ENCODE results near the gene HLA-DQA1. TPM values are rescaled to one million over a fixed set of nuclear protein-coding genes. Genes with fewer than 3 reads are reported as not detected.
"Not testable (repeated sequence)": the region's sequence is repeated elsewhere in the genome, so short reads cannot be mapped to it uniquely, and the experiment has no call there.

HLA-DQA1 gene
- total and polyA plus RNA-seq, 2 experiments from 2014 or later = 0.42 TPM; not detected in 1

DNA sequence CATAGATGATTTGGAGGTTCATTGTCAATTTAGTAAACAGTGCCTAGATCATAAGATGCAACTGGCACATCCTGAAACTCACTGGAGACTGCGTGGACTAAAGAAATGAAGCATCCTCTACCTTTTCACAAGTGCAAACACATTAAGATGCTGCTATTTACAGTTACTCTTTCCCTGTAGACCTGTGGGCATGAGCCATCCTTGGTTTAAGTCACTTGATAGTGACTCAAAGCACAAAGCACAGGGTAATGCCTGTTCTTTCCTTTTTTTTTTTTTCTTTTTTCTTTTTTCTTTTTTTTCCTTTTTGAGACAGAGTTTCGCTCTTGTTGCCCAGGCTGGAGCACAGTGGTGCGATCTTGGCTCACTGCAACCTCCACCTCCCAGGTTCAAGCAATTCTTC, 10.0 kb upstream of the HLA-DQA1 start (continued):
- TF ChIP-seq, protein P1, sequence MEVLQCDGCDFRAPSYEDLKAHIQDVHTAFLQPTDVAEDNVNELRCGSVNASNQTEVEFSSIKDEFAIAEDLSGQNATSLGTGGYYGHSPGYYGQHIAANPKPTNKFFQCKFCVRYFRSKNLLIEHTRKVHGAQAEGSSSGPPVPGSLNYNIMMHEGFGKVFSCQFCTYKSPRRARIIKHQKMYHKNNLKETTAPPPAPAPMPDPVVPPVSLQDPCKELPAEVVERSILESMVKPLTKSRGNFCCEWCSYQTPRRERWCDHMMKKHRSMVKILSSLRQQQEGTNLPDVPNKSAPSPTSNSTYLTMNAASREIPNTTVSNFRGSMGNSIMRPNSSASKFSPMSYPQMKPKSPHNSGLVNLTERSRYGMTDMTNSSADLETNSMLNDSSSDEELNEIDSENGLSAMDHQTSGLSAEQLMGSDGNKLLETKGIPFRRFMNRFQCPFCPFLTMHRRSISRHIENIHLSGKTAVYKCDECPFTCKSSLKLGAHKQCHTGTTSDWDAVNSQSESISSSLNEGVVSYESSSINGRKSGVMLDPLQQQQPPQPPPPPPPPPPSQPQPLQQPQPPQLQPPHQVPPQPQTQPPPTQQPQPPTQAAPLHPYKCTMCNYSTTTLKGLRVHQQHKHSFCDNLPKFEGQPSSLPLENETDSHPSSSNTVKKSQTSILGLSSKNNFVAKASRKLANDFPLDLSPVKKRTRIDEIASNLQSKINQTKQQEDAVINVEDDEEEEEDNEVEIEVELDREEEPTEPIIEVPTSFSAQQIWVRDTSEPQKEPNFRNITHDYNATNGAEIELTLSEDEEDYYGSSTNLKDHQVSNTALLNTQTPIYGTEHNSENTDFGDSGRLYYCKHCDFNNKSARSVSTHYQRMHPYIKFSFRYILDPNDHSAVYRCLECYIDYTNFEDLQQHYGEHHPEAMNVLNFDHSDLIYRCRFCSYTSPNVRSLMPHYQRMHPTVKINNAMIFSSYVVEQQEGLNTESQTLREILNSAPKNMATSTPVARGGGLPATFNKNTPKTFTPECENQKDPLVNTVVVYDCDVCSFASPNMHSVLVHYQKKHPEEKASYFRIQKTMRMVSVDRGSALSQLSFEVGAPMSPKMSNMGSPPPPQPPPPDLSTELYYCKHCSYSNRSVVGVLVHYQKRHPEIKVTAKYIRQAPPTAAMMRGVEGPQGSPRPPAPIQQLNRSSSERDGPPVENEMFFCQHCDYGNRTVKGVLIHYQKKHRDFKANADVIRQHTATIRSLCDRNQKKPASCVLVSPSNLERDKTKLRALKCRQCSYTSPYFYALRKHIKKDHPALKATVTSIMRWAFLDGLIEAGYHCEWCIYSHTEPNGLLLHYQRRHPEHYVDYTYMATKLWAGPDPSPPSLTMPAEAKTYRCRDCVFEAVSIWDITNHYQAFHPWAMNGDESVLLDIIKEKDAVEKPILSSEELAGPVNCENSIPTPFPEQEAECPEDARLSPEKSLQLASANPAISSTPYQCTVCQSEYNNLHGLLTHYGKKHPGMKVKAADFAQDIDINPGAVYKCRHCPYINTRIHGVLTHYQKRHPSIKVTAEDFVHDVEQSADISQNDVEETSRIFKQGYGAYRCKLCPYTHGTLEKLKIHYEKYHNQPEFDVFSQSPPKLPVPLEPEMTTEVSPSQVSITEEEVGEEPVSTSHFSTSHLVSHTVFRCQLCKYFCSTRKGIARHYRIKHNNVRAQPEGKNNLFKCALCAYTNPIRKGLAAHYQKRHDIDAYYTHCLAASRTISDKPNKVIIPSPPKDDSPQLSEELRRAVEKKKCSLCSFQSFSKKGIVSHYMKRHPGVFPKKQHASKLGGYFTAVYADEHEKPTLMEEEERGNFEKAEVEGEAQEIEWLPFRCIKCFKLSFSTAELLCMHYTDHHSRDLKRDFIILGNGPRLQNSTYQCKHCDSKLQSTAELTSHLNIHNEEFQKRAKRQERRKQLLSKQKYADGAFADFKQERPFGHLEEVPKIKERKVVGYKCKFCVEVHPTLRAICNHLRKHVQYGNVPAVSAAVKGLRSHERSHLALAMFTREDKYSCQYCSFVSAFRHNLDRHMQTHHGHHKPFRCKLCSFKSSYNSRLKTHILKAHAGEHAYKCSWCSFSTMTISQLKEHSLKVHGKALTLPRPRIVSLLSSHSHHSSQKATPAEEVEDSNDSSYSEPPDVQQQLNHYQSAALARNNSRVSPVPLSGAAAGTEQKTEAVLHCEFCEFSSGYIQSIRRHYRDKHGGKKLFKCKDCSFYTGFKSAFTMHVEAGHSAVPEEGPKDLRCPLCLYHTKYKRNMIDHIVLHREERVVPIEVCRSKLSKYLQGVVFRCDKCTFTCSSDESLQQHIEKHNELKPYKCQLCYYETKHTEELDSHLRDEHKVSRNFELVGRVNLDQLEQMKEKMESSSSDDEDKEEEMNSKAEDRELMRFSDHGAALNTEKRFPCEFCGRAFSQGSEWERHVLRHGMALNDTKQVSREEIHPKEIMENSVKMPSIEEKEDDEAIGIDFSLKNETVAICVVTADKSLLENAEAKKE (CRISPR knock-in tag; IDR thresholded peaks at IDR 0.05) = no peak
- no peak for TF ChIP-seq ZNF114 (CRISPR knock-in tag; IDR thresholded peaks at IDR 0.05)

DNA sequence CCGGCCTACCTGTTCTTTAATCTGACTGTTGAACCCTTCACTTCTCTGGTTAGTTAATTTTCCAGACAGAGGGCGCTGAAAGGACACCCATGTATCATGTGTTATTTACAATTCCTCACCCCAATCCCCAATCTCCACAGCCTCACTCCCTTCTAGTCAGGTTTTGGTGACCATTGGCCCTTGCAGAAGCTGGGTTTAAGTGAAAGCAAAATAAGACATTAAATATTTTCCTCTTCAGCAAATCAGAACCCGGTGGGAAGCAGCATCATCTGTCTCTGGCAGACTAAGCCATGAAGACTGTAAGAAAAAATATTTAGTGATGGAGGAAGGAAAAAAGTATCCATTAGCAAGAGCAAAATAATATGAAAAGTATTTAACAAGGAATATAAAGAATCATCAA, 9.4 kb upstream of the HLA-DQA1 start:
- Histone ChIP-seq H2AFZ (no peak overlapping the region), H4K20me1 (replicated peaks; ENCODE audit: insufficient read depth) (no peaks in the 10 kb centered on the region), H3F3A (replicated peaks; ENCODE audit: low read depth) (no peaks in the 10 kb centered on the region), H3K79me2 (replicated peaks; ENCODE audit: insufficient read depth) (no peaks in the 10 kb centered on the region), H3K9me2 (ENCODE audit: insufficient read depth) (no peaks in the 10 kb centered on the region), H3K4me3 (no peak overlapping the region), H3K4me2 (no peak overlapping the region), H3K27ac (ENCODE audit: low read depth) (no peak overlapping the region), H3K36me3 (ENCODE audit: insufficient read depth) (no peaks in the 10 kb centered on the region), H3K27me3 (ENCODE audit: insufficient read depth) (no peaks in the 10 kb centered on the region), H3K4me1 (ENCODE audit: insufficient read depth) (no peaks in the 10 kb centered on the region)
- H3K9me3 Mint-ChIP-seq = no peaks in the 10 kb centered on the region
- H3K4me3 Mint-ChIP-seq = no peak overlapping the region
- no peaks in the 10 kb centered on the region for H3K36me3 Mint-ChIP-seq (ENCODE audit: low read depth)
- peaks cover 3% of the 10 kb centered on the region; the same call in 2 of the 3 replicates for H3K4me1 Mint-ChIP-seq
- TF ChIP-seq ZNF331 (CRISPR knock-in tag; IDR thresholded peaks at IDR 0.05; ENCODE audit: low read depth) = no peak
- no peak for TF ChIP-seq POLR2AphosphoS5 (IDR thresholded peaks at IDR 0.05; ENCODE audit: low read depth)
- no peak overlapping the region for H3K27ac Mint-ChIP-seq
- H3K27me3 Mint-ChIP-seq (ENCODE audit: insufficient read depth, low read depth, poor library complexity) = no peaks in the 10 kb centered on the region
- DNase-seq (ENCODE audit: low spot score) (no peak), ATAC-seq (no peak)

DNA sequence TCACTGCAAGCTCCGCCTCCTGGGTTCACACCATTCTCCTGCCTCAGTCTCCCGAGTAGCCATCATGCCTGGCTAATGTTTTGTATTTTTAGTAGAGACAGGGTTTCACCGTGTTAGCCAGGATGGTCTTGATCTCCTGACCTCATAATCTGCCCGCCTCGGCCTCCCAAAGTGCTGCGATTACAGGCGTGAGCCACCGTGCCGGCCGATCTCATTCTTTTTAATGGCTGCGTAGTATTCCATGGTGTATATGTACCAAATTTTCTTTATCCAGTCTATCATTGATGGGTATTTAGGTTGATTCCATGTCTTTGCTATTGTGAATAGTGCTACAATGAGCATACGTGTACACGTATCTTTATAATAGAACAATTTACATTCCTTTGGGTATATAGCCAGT, 7.4 kb upstream of the HLA-DQA1 start:
- not testable (repeated sequence) for H3K4me3 Mint-ChIP-seq; ATAC-seq; H3K9me2 ChIP-seq (ENCODE audit: insufficient read depth); DNase-seq (ENCODE audit: low spot score); H3F3A ChIP-seq (replicated peaks; ENCODE audit: low read depth); H3K27me3 Mint-ChIP-seq (ENCODE audit: insufficient read depth, low read depth, poor library complexity); H3K27ac ChIP-seq (ENCODE audit: low read depth); H3K36me3 Mint-ChIP-seq (ENCODE audit: low read depth); H2AFZ ChIP-seq; H3K27ac Mint-ChIP-seq; H3K36me3 ChIP-seq (ENCODE audit: insufficient read depth); H3K9me3 Mint-ChIP-seq; H3K4me1 Mint-ChIP-seq; H4K20me1 ChIP-seq (replicated peaks; ENCODE audit: insufficient read depth); H3K79me2 ChIP-seq (replicated peaks; ENCODE audit: insufficient read depth); H3K4me3 ChIP-seq; H3K27me3 ChIP-seq (ENCODE audit: insufficient read depth); H3K4me2 ChIP-seq; H3K4me1 ChIP-seq (ENCODE audit: insufficient read depth)

All from GM23338 (cell line).